ENCODE data around the gene ABLIM1. TPM values are rescaled to one million over a fixed set of nuclear protein-coding genes. Genes with fewer than 3 reads are reported as not detected.

ABLIM1 gene
- total and polyA plus RNA-seq, 7 experiments from 2014 or later, result 109 to 440 (median 357) TPM

DNA sequence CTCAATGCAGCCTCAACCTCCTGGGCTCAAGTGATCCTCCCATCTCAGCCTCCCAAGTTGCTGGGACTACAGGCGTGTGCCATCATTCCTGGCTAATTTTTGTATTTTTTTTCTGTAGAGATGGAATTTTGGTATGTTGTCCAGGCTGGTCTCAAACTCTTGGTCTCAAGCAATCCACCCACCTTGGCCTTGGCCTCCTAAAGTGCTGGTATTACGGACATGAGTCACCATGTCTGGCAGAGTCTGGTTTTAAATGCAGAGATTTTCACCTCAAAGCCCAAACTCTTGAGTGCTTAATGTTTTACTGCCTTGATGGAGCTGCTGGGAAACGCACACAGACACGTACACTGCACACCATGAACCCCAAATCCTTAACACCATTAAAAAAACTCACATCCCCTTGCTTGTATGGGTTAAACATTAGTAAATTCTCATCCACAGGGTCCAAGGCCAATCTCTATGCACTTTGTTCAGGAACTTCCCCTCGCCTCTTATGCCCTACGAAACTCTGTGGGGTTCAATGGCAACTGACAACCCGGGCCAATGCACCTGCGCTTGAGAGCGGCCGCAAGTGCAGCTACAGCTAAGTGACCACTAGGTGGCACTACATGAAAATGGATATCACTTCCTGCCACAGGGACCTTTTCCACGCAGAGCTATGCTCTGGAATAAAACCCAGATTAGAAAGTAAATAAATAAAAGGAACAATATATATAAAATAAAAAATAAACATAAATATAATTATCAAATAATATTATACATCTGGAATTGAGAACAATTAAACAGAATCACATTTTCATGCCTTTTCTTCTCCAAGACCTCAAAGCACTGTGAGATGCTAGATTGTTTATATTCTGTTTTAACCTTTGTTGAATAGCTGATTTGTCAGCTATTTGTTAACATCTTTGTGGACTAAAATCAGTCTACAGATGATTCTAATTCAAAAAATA is 186.8 kb downstream of the ABLIM1 start:
- CTCF ChIA-PET, result interaction anchor here (0.6 to 8.0 kb wide), 36 partner anchors 9 to 365 kb away, joined by 3 to 108 read pairs (median 4); no protein-coding TSS in a partner anchor
- Histone ChIP-seq H3K4me1 (ENCODE audit: control insufficient read depth in 2 of 2, insufficient read depth in 2 of 2, low read length in 2 of 2) (peaks cover 0 to 10% of the 10 kb centered on the region in 2 donors), H3K27me3 (ENCODE audit: control insufficient read depth in 2 of 2, insufficient read depth in 2 of 2, low read length in 2 of 2) (no peaks in the 10 kb centered on the region), H3K36me3 (ENCODE audit: control insufficient read depth in 2 of 3, insufficient read depth in 3 of 3, low read length in 3 of 3) (peaks cover 0 to 56% (median 9%) of the 10 kb centered on the region in 3 experiments), H3K9me3 (ENCODE audit: control insufficient read depth in 2 of 3, low read length in 3 of 3) (no peaks in the 10 kb centered on the region), H3K27ac (ENCODE audit: low read depth, low read length) (peak overlapping the region; percentile 47), H3K4me3 (ENCODE audit: low read length) (no peak overlapping the region)
- Mint-ChIP-seq H3K27me3 (no peaks in the 10 kb centered on the region), H3K9me3 (no peaks in the 10 kb centered on the region), H3K36me3 (peaks cover 4 to 20% (median 11%) of the 10 kb centered on the region in 5 donors), H3K4me3 (peak overlapping the region in 6 of 10 donors; percentile 23 to 64 (median 39)), H3K27ac (peak overlapping the region; percentile 11 to 96 (median 73)), H3K4me1 (peaks cover 10 to 54% (median 43%) of the 10 kb centered on the region in 7 donors)
- ATAC-seq, result peak; percentile 92
- intact Hi-C loops (cut with micrococcal nuclease), result loop anchor here (1.0 to 10.0 kb wide), 14 partner anchors 11 to 654 kb away; partner anchors contain the start of gene FHIP2A (in 1 of the 2)
- POLR2A ChIA-PET, result interaction anchor here (0.7 to 2.1 kb wide), 8 partner anchors 21 to 77 kb away, joined by 3 to 11 read pairs (median 6); no protein-coding TSS in a partner anchor
- peak; percentile 35 to 75 (median 64) for DNase-seq

DNA sequence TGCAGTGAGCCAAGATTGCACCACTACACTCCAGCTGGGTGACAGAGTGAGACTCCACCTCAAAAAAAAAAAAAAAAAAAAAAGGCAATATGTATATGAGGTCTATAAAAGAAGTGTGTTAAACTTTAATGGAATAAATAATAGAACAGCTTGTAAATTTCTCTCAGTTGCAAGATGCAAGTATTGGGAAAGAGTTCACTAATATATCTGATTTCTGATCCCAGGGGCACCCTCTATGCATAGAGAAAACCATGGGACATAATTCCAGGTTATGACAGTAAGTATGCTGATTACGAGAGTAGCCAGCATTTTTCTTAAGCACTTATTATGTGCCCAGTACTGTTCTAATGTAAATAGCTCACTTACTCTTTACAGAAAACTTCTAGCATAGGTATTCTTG is 187.7 kb downstream of the ABLIM1 start:
- H3K27me3 ChIP-seq (ENCODE audit: control insufficient read depth in 2 of 2, insufficient read depth in 2 of 2, low read length in 2 of 2), result no peaks in the 10 kb centered on the region
- Mint-ChIP-seq H3K4me1 (peaks cover 8 to 48% (median 41%) of the 10 kb centered on the region in 7 donors), H3K36me3 (peaks cover 4 to 20% (median 14%) of the 10 kb centered on the region in 5 donors), H3K27ac (peak overlapping the region in 4 of 9 donors; percentile 10 to 87 (median 77)), H3K27me3 (no peaks in the 10 kb centered on the region), H3K4me3 (no peak overlapping the region), H3K9me3 (no peaks in the 10 kb centered on the region)
- no peak overlapping the region for H3K4me3 ChIP-seq (ENCODE audit: low read length)
- peaks cover 3 to 65% (median 12%) of the 10 kb centered on the region in 3 experiments for H3K36me3 ChIP-seq (ENCODE audit: control insufficient read depth in 2 of 3, insufficient read depth in 3 of 3, low read length in 3 of 3)
- ChIA-PET POLR2A (interaction anchor here (1.0 to 2.1 kb wide), 3 partner anchors 45 to 56 kb away, joined by 3 to 8 read pairs (median 5); no protein-coding TSS in a partner anchor), CTCF (interaction anchor here (0.7 to 8.0 kb wide), 5 partner anchors 20 to 316 kb away, joined by 3 to 108 read pairs (median 3); no protein-coding TSS in a partner anchor)
- DNase-seq, result no peak
- intact Hi-C loops (cut with micrococcal nuclease), result loop anchor here in 1 of 2 donors (2.0 to 10.0 kb wide), 4 partner anchors 162 to 654 kb away; partner anchors contain the start of gene FHIP2A
- no peak for ATAC-seq
- H3K4me1 ChIP-seq (ENCODE audit: control insufficient read depth in 2 of 2, insufficient read depth in 2 of 2, low read length in 2 of 2), result peaks cover 0 to 4% of the 10 kb centered on the region in 2 donors
- H3K9me3 ChIP-seq (ENCODE audit: control insufficient read depth in 2 of 3, low read length in 3 of 3), result no peaks in the 10 kb centered on the region
- no peak overlapping the region for H3K27ac ChIP-seq (ENCODE audit: low read depth, low read length)

DNA sequence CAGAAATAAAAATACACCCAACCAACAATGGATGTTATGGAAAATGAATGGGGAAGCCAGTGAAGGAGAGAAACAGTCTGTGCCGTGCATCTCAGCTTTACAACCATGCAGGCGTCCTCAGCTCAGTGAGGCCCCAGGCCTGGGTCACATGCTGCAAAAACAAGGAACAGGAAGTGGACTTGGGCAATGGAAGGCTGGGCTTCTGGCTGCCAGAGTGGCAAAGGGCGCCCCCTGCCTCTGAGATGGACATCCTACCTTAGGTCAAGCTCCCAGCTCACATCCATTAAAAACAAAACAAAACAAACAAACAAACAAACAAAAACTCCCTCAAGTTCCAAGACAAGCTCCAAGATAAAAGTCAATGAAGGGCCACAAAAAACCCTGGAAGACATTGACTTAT is 199.1 kb downstream of the ABLIM1 start:
- H3K36me3 Mint-ChIP-seq, result peaks cover 5 to 50% (median 32%) of the 10 kb centered on the region in 5 donors

DNA sequence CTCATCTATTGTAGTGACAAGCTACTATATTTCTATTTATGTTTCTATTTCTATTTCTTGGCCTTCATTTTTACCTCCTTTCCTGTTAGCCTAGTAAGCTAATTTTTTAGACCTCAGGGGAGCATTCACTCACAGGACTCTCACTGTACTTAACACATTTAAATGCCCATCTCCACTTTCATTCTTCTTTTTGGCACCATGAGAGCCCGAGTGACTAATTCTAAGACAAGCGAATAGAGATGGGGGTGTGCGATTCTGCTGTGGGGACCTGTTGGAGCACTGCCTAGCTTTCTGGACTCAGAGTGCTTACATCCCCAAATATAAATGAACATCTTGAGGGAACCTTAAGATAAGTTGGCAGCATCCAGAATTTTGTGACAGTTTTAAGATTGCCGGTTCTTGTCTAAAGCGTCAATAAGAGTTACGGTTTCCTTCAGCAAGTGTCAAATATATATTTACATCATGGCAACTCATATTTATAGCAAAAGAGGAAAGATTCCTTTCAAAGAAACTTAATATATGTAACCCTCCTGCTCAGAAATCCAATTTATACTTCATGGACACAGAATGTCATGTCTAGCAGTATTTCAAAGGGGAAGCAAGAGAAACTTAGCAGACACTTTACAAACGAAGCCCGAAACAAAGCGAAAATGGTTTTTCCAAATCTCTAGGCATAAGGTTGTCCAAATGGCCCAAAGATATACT is 199.7 kb downstream of the ABLIM1 start:
- DNase-seq (no peak), ATAC-seq (no peak)
- Mint-ChIP-seq H3K36me3 (peaks cover 7 to 50% (median 35%) of the 10 kb centered on the region in 5 donors), H3K4me1 (peaks cover 15 to 54% (median 32%) of the 10 kb centered on the region in 7 donors), H3K27me3 (no peaks in the 10 kb centered on the region), H3K27ac (peak overlapping the region in 7 of 9 donors; percentile 4 to 78 (median 56)), H3K4me3 (peak overlapping the region in 1 of 10 donors; percentile 12), H3K9me3 (no peaks in the 10 kb centered on the region)
- Histone ChIP-seq H3K36me3 (ENCODE audit: control insufficient read depth in 2 of 3, insufficient read depth in 3 of 3, low read length in 3 of 3) (peaks cover 0 to 78% (median 22%) of the 10 kb centered on the region in 3 experiments), H3K4me3 (ENCODE audit: low read length) (no peak overlapping the region), H3K27ac (ENCODE audit: low read depth, low read length) (no peak overlapping the region), H3K27me3 (ENCODE audit: control insufficient read depth in 2 of 2, insufficient read depth in 2 of 2, low read length in 2 of 2) (no peaks in the 10 kb centered on the region), H3K4me1 (ENCODE audit: control insufficient read depth in 2 of 2, insufficient read depth in 2 of 2, low read length in 2 of 2) (no peaks in the 10 kb centered on the region), H3K9me3 (ENCODE audit: control insufficient read depth in 2 of 3, low read length in 3 of 3) (no peaks in the 10 kb centered on the region)
- intact Hi-C loops (cut with micrococcal nuclease), result loop anchor here in 1 of 2 donors (5.0 kb wide), 1 partner anchor 156 kb away; no protein-coding TSS in a partner anchor
- CTCF ChIA-PET, result interaction anchor here (0.5 to 1.0 kb wide), 3 partner anchors 12 to 201 kb away, joined by 3 to 5 read pairs (median 4); no protein-coding TSS in a partner anchor
- POLR2A ChIA-PET, result interaction anchor here (0.9 kb wide), 1 partner anchor 154 kb away, joined by 3 read pairs; no protein-coding TSS in a partner anchor

More for the DNA sequence above, 199.1 kb downstream of the ABLIM1 start:
- Mint-ChIP-seq H3K4me1 (peaks cover 10 to 48% (median 31%) of the 10 kb centered on the region in 7 donors), H3K4me3 (peak overlapping the region in 1 of 10 donors; percentile 12), H3K9me3 (no peaks in the 10 kb centered on the region), H3K27ac (peak overlapping the region in 8 of 9 donors; percentile 35 to 78 (median 56)), H3K27me3 (no peaks in the 10 kb centered on the region)
- no peaks in the 10 kb centered on the region for H3K9me3 ChIP-seq (ENCODE audit: control insufficient read depth in 2 of 3, low read length in 3 of 3)
- no peaks in the 10 kb centered on the region for H3K27me3 ChIP-seq (ENCODE audit: control insufficient read depth in 2 of 2, insufficient read depth in 2 of 2, low read length in 2 of 2)
- ChIA-PET CTCF (interaction anchor here (1.0 kb wide), 1 partner anchor 12 kb away, joined by 5 read pairs; no protein-coding TSS in a partner anchor), POLR2A (interaction anchor here (0.9 kb wide), 1 partner anchor 11 kb away, joined by 3 read pairs; no protein-coding TSS in a partner anchor)
- no peaks in the 10 kb centered on the region for H3K4me1 ChIP-seq (ENCODE audit: control insufficient read depth in 2 of 2, insufficient read depth in 2 of 2, low read length in 2 of 2)
- peak in 1 of 9 donors; percentile 31 for DNase-seq
- intact Hi-C loops (cut with micrococcal nuclease), result loop anchor here (1.0 to 5.0 kb wide), 2 partner anchors 155 to 157 kb away; no protein-coding TSS in a partner anchor
- no peak overlapping the region for H3K27ac ChIP-seq (ENCODE audit: low read depth, low read length)
- peak; percentile 58 for ATAC-seq
- H3K36me3 ChIP-seq (ENCODE audit: control insufficient read depth in 2 of 3, insufficient read depth in 3 of 3, low read length in 3 of 3), result peaks cover 0 to 78% (median 17%) of the 10 kb centered on the region in 3 experiments
- H3K4me3 ChIP-seq (ENCODE audit: low read length), result no peak overlapping the region

DNA sequence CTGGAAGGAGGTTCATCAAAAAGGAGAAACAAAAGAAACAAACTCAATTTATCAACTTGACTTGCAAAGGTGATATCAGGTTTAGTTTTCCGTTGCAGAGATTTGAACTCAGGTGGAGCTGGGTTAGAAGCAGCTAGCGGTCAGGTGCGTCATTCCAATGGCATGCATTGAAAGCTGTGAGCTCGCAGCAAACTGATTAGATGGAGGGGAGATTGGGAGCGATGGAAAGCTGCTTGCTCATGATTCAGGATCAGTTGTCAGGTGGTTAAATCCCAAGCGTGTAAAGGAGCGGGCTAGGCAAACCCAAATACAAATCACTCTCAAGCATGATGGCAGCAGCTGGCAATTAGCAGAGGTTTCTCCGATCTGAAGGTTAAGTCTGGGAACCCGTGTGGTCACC is 204.5 kb downstream of the ABLIM1 start:
- peaks cover 6 to 36% (median 32%) of the 10 kb centered on the region in 5 donors for H3K36me3 Mint-ChIP-seq
- POLR2A ChIA-PET, result no interaction called here

More for the DNA sequence above, 204.5 kb downstream of the ABLIM1 start:
- H3K27me3 Mint-ChIP-seq, result no peaks in the 10 kb centered on the region
- Histone ChIP-seq H3K36me3 (ENCODE audit: control insufficient read depth in 2 of 3, insufficient read depth in 3 of 3, low read length in 3 of 3) (peaks cover 0 to 70% (median 26%) of the 10 kb centered on the region in 3 experiments), H3K4me3 (ENCODE audit: low read length) (no peak overlapping the region), H3K27me3 (ENCODE audit: control insufficient read depth in 2 of 2, insufficient read depth in 2 of 2, low read length in 2 of 2) (no peaks in the 10 kb centered on the region), H3K27ac (ENCODE audit: low read depth, low read length) (no peak overlapping the region), H3K4me1 (ENCODE audit: control insufficient read depth in 2 of 2, insufficient read depth in 2 of 2, low read length in 2 of 2) (no peaks in the 10 kb centered on the region), H3K9me3 (ENCODE audit: control insufficient read depth in 2 of 3, low read length in 3 of 3) (no peaks in the 10 kb centered on the region)
- H3K27ac Mint-ChIP-seq, result peak overlapping the region in 4 of 9 donors; percentile 25 to 67 (median 60)
- no peak overlapping the region for H3K4me3 Mint-ChIP-seq
- DNase-seq, result no peak
- no peaks in the 10 kb centered on the region for H3K9me3 Mint-ChIP-seq
- no peak for ATAC-seq
- intact Hi-C loops (cut with micrococcal nuclease), result no loop called here
- CTCF ChIA-PET, result no interaction called here
- H3K4me1 Mint-ChIP-seq, result peaks cover 5 to 52% (median 28%) of the 10 kb centered on the region in 7 donors
